Pancreas (tissue), 10 donors: ENCODE measurements around the gene NPC1L1. TPM values are rescaled to one million over a fixed set of nuclear protein-coding genes. Genes with fewer than 3 reads are reported as not detected.

Source experiments
- ATAC-seq, 4 donors: fragments of 200-7000 bp; cut with Tn5 transposase; one replicate each; pipeline versions ENCODE4 v1.8.0 to v1.9.1; 2020; ENCODE audit warnings: mild to moderate bottlenecking in 4 of 4, moderate library complexity in 4 of 4
- DNase-seq, 6 donors: peaks; one replicate each; pipeline ENCODE4 v3.0.0-alpha.2; 2020
- FAIRE-seq: peaks from 2 replicates; lab custom pipeline; 2012; peaks lifted over from hg19 to GRCh38; lab: Jason Lieb, UNC
- H3K27ac ChIP-seq, 4 donors: fragments of 200-600 bp; sonication (generic); 1 replicate in 3 of 4; 2 replicates in 1 of 4; pipeline versions ENCODE4 v1.5.0 to v1.8.0; 2020
- H3K27me3 ChIP-seq, 4 donors: fragments of 200-600 bp; one replicate each; pipeline ENCODE4 v1.8.0; 2021
- H3K36me3 ChIP-seq, 3 donors: fragments of 200-600 bp; sonication (generic) in 1 of 3; one replicate each; pipeline versions ENCODE4 v1.5.0 to v1.8.0; 2020 to 2021
- H3K4me1 ChIP-seq, 3 donors: fragments of 200-600 bp; one replicate each; pipeline ENCODE4 v1.8.0; 2021
- H3K4me3 ChIP-seq, 4 donors: fragments of 200-600 bp; sonication (generic) in 2 of 4; one replicate each; pipeline versions ENCODE4 v1.5.0 to v1.8.0; 2020 to 2021
- H3K9me3 ChIP-seq, 4 donors: fragments of 200-600 bp; one replicate each; pipeline ENCODE4 v1.8.0; 2021
- CTCF ChIP-seq, 4 donors: fragments of 200-600 bp; sonication (generic) in 3 of 4; IDR thresholded peaks; one replicate each; pipeline versions ENCODE4 v1.5.0 to v1.8.0; 2021; ENCODE audit warnings: antibody characterized with exemption in 4 of 4
- WGBS, 2 donors: extraction: QIAGEN DNeasy Blood & Tissue Kit; methylation state at CpG; one replicate each; pipeline ENCODE4 v1.1.7; 2013; 5-methylcytosine and 5-hydroxymethylcytosine counted together
- intact Hi-C, 3 donors: fragments of 100-400 bp; cut with DNase I; formaldehyde crosslinking; loops; one replicate each; pipeline versions ENCODE4 v1.11.1 to v1.14.2; 2022
- polyA plus RNA-seq, 2 donors: library from polyadenylated mRNA; stranded (reverse); fragments of 200-250 nt; gene quantifications; one replicate each; pipeline ENCODE4 v1.2.3, GENCODE V29; 2013
- total RNA-seq, 6 donors: library from RNA; stranded (reverse); fragmentation: NEBNext Ultra II Directional in 4 of 6; extraction: Animal tissue kit (Norgen Biotek cat#: 25700) in 4 of 6; gene quantifications; one replicate each; pipeline versions ENCODE4 v1.2.1 to v1.2.4, GENCODE V29; 2021 to 2023
- donor health status: healthy with polysubstance abuse.
- donor health status: DM: no; HTN: no; CAD: no; lungs with moderate emphysema.
- donor health status: DM: no; HTN: no; CAD: no.
- donor health status: control.
- donor health status: control.
- donor health status: Bipolar disorder and iron deficiency.
- donor health status: DM: yes; HTN: yes; CAD: no.
- donor health status: DM: no; HTN: no; CAD: no.
- donor health status: DM: no; HTN: no; CAD: no.
- donor health status: DM: yes; HTN: yes; CAD: no.

The NPC1L1 gene
- total and polyA plus RNA-seq, 8 donors = 0.20 to 3.4 (median 0.62) TPM

GRCh38 chr7:44569959-44570358 is 28.8 kb upstream of the NPC1L1 start:
- DNase-seq (no peak), FAIRE-seq (no peak), ATAC-seq (no peak)
- Histone ChIP-seq H3K27ac (no peak overlapping the region), H3K9me3 (no peaks in the 10 kb centered on the region), H3K36me3 (peaks cover 20 to 65% (median 42%) of the 10 kb centered on the region in 3 donors), H3K27me3 (no peaks in the 10 kb centered on the region), H3K4me3 (no peak overlapping the region), H3K4me1 (peaks cover 4 to 11% (median 6%) of the 10 kb centered on the region in 3 donors)
- whole genome bisulfite sequencing, 2 donors = 90 to 91% methylated on average over 9 of the region's 9 CpGs
- intact Hi-C loops = loop anchor here in 1 of 3 donors (10.0 kb wide), 1 partner anchor 325 kb away; no protein-coding TSS in a partner anchor
- TF ChIP-seq CTCF (IDR thresholded peaks at IDR 0.05) = no peak

GRCh38 chr7:44568771-44569560 is 27.8 kb upstream of the NPC1L1 start:
- intact Hi-C loops = loop anchor here in 1 of 3 donors (10.0 kb wide), 1 partner anchor 324 kb away; no protein-coding TSS in a partner anchor
- Histone ChIP-seq H3K9me3 (no peaks in the 10 kb centered on the region), H3K27ac (no peak overlapping the region), H3K4me3 (no peak overlapping the region), H3K36me3 (peaks cover 20 to 65% (median 42%) of the 10 kb centered on the region in 3 donors), H3K27me3 (no peaks in the 10 kb centered on the region), H3K4me1 (peaks cover 3 to 11% (median 4%) of the 10 kb centered on the region in 3 donors)
- DNase-seq (no peak), FAIRE-seq (no peak), ATAC-seq (no peak)
- WGBS, 2 donors = 90 to 95% methylated on average over 17 of the region's 17 CpGs
- TF ChIP-seq CTCF (IDR thresholded peaks at IDR 0.05) = no peak

DNA sequence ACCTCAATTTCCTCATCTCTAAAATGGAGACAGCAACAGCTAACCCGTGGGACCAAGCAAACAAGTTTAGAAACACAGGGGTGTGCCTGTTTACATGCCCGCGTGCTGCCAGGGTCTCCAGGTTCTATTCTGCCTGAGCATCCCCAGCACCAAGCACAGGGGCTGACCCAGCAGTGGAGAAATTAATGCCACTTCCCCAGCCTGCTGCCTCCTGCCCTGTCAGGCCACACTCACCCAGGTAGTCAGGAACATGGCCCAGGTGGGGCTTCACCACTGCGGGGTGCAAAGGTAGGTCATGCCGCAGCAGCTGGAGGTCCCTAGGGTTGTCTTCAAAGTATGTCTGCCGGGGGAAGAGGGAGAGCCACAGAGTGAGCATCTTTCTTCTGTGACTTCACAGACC is 26.8 kb upstream of the NPC1L1 start:
- peaks cover 3 to 7% (median 4%) of the 10 kb centered on the region in 3 donors for H3K4me1 ChIP-seq
- no peak overlapping the region for H3K27ac ChIP-seq
- 87 to 94% methylated on average over 6 of the region's 6 CpGs for WGBS, 2 donors
- H3K36me3 ChIP-seq = peaks cover 20 to 65% (median 42%) of the 10 kb centered on the region in 3 donors
- TF ChIP-seq CTCF (IDR thresholded peaks at IDR 0.05) = no peak
- intact Hi-C loops = loop anchor here in 2 of 3 donors (2.0 to 10.0 kb wide), 2 partner anchors 323 to 325 kb away; no protein-coding TSS in a partner anchor
- ATAC-seq = no peak
- no peaks in the 10 kb centered on the region for H3K9me3 ChIP-seq
- no peak for DNase-seq
- no peak for FAIRE-seq
- H3K4me3 ChIP-seq = no peak overlapping the region
- no peaks in the 10 kb centered on the region for H3K27me3 ChIP-seq

DNA sequence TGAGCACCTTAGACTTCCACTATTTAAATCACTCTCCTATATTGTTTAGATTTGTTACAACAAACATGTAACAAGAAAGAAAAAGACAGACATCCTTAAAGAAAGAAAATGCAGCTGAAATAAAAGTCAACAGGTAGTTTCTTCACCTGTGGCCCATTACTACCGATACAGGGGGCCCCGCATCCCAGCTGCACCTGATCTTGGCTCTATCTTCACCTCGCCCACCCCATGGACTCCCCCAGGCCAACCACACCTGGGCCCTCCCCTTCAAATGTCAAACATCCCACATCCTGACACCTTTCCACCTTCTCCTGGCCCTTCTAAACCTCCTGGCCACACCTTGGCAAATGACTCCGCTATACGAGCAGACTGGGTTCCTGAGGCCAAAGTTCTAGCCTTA is 25.6 kb upstream of the NPC1L1 start:
- FAIRE-seq (no peak), ATAC-seq (no peak), DNase-seq (no peak)
- no peak for TF ChIP-seq CTCF (IDR thresholded peaks at IDR 0.05)
- Histone ChIP-seq H3K4me1 (no peaks in the 10 kb centered on the region), H3K9me3 (no peaks in the 10 kb centered on the region), H3K4me3 (no peak overlapping the region), H3K27me3 (no peaks in the 10 kb centered on the region), H3K36me3 (peaks cover 20 to 56% (median 42%) of the 10 kb centered on the region in 3 donors), H3K27ac (no peak overlapping the region)
- intact Hi-C loops = loop anchor here in 2 of 3 donors (2.0 to 10.0 kb wide), 2 partner anchors 322 to 324 kb away; no protein-coding TSS in a partner anchor
- 90 to 93% methylated on average over 5 of the region's 5 CpGs for WGBS, 2 donors
